DND-41 (cell line): ENCODE data around the gene LAMB4.

Source experiments
- ATAC-seq: fragments of 200-7000 bp; cut with Tn5 transposase; 3 replicates; pipeline ENCODE4 v1.9.1; 2021; ENCODE audit warnings: low read depth; ENCODE audit not compliant: insufficient read depth
- DNase-seq: peaks from one replicate; pipeline ENCODE4 v3.0.0-alpha.2; 2020
- H2AFZ ChIP-seq: 2 replicates; pipeline ENCODE4 v1.6.0; 2012; ENCODE audit warnings: low read depth, low read length
- H3K27ac ChIP-seq: 2 replicates; pipeline ENCODE4 v1.5.1; 2012; ENCODE audit warnings: low read length, inconsistent platforms
- H3K27me3 ChIP-seq: fragments of 200-600 bp; sonication (generic); 2 replicates; pipeline ENCODE4 v1.6.0; 2012; ENCODE audit warnings: low read length, mild to moderate bottlenecking, inconsistent platforms; ENCODE audit not compliant: insufficient read depth, poor library complexity
- H3K36me3 ChIP-seq: 2 replicates; pipeline ENCODE4 v1.5.1; 2012; ENCODE audit warnings: low read length, inconsistent platforms; ENCODE audit not compliant: insufficient read depth
- H3K4me1 ChIP-seq: 2 replicates; pipeline ENCODE4 v1.5.1; 2012; ENCODE audit warnings: mild to moderate bottlenecking, low read length; ENCODE audit not compliant: insufficient read depth
- H3K4me2 ChIP-seq: 2 replicates; pipeline ENCODE4 v1.6.0; 2012; ENCODE audit warnings: mild to moderate bottlenecking, moderate library complexity, low read length, inconsistent platforms; ENCODE audit not compliant: insufficient read depth
- H3K4me3 ChIP-seq, 2 experiments: fragments of 200-600 bp in 1 of 2; shearing (Covaris generic) in 1 of 2; 2 replicates each; pipeline ENCODE4 v1.5.1; 2012 to 2016; ENCODE audit warnings: inconsistent platforms in 2 of 2, low read length in 2 of 2, mild to moderate bottlenecking in 2 of 2, low read depth in 1 of 2, moderate library complexity in 1 of 2
- H3K79me2 ChIP-seq: 2 replicates; pipeline ENCODE4 v1.6.0; 2012; ENCODE audit warnings: low read length, inconsistent platforms; ENCODE audit not compliant: insufficient read depth
- H3K9ac ChIP-seq: 2 replicates; pipeline ENCODE4 v1.6.0; 2012; ENCODE audit warnings: low read depth, mild to moderate bottlenecking, inconsistent platforms, low read length, moderate library complexity
- H3K9me3 ChIP-seq: 2 replicates; pipeline ENCODE4 v1.5.1; 2012; ENCODE audit warnings: low read length, moderate library complexity, mild to moderate bottlenecking, inconsistent platforms; ENCODE audit not compliant: insufficient read depth, severe bottlenecking
- H4K20me1 ChIP-seq: 2 replicates; pipeline ENCODE4 v1.6.0; 2012; ENCODE audit warnings: low read length; ENCODE audit not compliant: insufficient read depth
- CTCF ChIP-seq: IDR thresholded peaks from 2 replicates; pipeline ENCODE4 v1.5.1; 2012; ENCODE audit warnings: borderline replicate concordance, low read length, moderate library complexity, mild to moderate bottlenecking; ENCODE audit not compliant: poor library complexity, severe bottlenecking; ENCODE audit errors: extremely low read depth
- EZH2 ChIP-seq: IDR thresholded peaks from 3 replicates; pipeline ENCODE4 v1.6.1; 2012; ENCODE audit warnings: borderline replicate concordance, low read depth, mild to moderate bottlenecking, moderate library complexity, low read length, inconsistent platforms; ENCODE audit not compliant: severe bottlenecking

Gene LAMB4

GRCh38 chr7:108016841-108017775 lies 113.1 kb downstream of the LAMB4 start:
- DNase-seq (no peak), ATAC-seq (peak; percentile 59; the same call in 1 of the 3 replicates)
- H3K4me3 ChIP-seq = no peak overlapping the region
- TF ChIP-seq CTCF (peak; percentile 41), EZH2 (no peak)
- H3K79me2 ChIP-seq = no peaks in the 10 kb centered on the region
- H2AFZ ChIP-seq = no peak overlapping the region
- no peaks in the 10 kb centered on the region for H3K4me1 ChIP-seq
- no peak overlapping the region for H3K9ac ChIP-seq
- no peak overlapping the region for H3K27ac ChIP-seq
- H3K9me3 ChIP-seq = no peaks in the 10 kb centered on the region
- no peak overlapping the region for H3K4me2 ChIP-seq
- no peaks in the 10 kb centered on the region for H3K27me3 ChIP-seq
- no peaks in the 10 kb centered on the region for H4K20me1 ChIP-seq
- no peaks in the 10 kb centered on the region for H3K36me3 ChIP-seq

DNA sequence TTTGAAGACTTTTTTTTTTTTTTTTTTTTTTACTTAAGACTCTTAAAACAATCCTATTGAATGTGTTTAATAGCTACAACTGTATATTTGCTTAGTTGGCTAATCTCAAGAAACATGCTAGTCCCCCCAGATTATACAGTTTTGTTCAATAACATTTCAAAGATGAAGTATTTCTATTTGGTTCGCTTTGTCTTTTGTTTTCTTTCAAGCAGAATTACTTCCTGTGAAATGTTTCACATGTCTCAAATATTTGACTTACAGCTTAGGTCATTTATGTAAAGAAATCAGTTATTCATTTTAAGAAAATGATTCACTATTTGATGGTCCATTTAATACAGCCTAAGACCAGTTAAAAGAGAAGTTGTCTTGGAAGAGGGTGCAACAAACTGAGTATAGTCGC lies 114.4 kb downstream of the LAMB4 start:
- TF ChIP-seq EZH2 (no peak), CTCF (no peak)
- no peaks in the 10 kb centered on the region for H3K79me2 ChIP-seq
- DNase-seq (no peak), ATAC-seq (no peak)
- H3K9ac ChIP-seq = no peak overlapping the region
- H3K27me3 ChIP-seq = no peaks in the 10 kb centered on the region
- H4K20me1 ChIP-seq = no peaks in the 10 kb centered on the region
- no peaks in the 10 kb centered on the region for H3K4me1 ChIP-seq
- H3K4me2 ChIP-seq = no peak overlapping the region
- H3K36me3 ChIP-seq = no peaks in the 10 kb centered on the region
- no peak overlapping the region for H2AFZ ChIP-seq
- no peak overlapping the region for H3K27ac ChIP-seq
- no peaks in the 10 kb centered on the region for H3K9me3 ChIP-seq
- no peak overlapping the region for H3K4me3 ChIP-seq

DNA sequence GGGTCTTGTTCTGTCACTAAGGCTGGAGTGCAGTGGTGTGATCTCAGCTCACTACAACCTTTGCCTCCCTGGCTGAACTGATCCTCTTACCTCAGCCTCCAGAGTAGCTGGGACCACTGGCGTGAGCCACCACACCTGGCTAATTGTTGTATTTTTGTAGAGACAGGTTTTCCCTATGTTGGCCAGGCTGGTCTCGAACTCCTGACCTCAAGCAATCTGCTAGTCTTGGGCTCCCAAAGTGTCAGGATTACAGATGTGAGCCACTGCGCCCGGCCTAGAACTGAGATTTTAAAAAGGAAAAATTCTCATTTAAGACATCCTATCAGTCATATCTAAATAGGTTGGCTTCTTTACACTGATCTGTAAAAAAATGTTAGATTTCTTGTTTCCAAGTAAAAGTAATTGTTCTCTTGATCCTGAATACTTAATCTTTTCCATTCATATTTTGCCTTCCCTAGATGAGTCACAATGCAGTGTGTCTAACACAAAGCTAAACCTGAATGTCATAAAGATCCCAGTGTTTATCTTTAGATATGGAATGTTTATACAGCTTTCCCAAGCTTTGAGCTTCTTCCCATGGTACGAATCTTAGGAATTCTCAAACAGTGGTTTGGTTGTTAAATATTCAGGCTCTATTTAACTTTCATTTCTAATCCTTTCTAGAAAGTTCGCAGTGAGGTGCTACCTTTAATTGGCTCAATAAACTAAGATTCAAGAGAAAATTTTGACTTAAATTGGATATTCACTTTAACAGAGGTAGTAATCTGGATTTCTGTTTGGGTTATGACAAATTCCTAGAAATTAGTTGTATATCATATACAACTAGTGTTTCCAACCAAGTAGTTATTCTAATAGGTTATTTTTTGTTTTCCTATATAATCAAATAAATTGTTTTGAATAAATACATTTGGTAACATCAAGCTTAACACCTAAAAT lies 115.1 kb downstream of the LAMB4 start:
- H3K9me3 ChIP-seq = no peaks in the 10 kb centered on the region
- no peak overlapping the region for H3K9ac ChIP-seq
- no peaks in the 10 kb centered on the region for H3K36me3 ChIP-seq
- no peak for TF ChIP-seq EZH2
- ATAC-seq = no peak
- no peaks in the 10 kb centered on the region for H3K79me2 ChIP-seq
- no peak for DNase-seq
- no peaks in the 10 kb centered on the region for H3K4me1 ChIP-seq
- H3K4me3 ChIP-seq = no peak overlapping the region
- H4K20me1 ChIP-seq = no peaks in the 10 kb centered on the region
- H3K27me3 ChIP-seq = peaks cover 3% of the 10 kb centered on the region
- no peak overlapping the region for H3K4me2 ChIP-seq
- H3K27ac ChIP-seq = no peak overlapping the region
- H2AFZ ChIP-seq = no peak overlapping the region
